ENCODE results near the gene PI4KB. TPM values are rescaled to one million over a fixed set of nuclear protein-coding genes. Genes with fewer than 3 reads are reported as not detected.

Gene PI4KB
- polyA plus RNA-seq, 1 of the 3 experiments (the other 2 are of a cell fraction), result 62.9 TPM

GRCh38 chr1:151309811-151310323 is 17.3 kb downstream of the PI4KB start:
- TF ChIP-seq NFIC (IDR thresholded peaks at IDR 0.05; ENCODE audit: borderline replicate concordance) (no peak), ELF1 (IDR thresholded peaks at IDR 0.05) (no peak), MEF2A (IDR thresholded peaks at IDR 0.05; ENCODE audit: borderline replicate concordance, low read depth) (no peak), EP300 (IDR thresholded peaks at IDR 0.05; ENCODE audit: borderline replicate concordance in 1 of 2, low read depth in 1 of 2, low read length in 1 of 2) (no peak), MXI1 (IDR thresholded peaks at IDR 0.05; ENCODE audit: low read depth, low read length) (no peak), NRF1 (IDR thresholded peaks at IDR 0.05; ENCODE audit: low read depth, low read length) (no peak), GABPA (IDR thresholded peaks at IDR 0.05; ENCODE audit: low read depth) (no peak), RAD21 (IDR thresholded peaks at IDR 0.05; ENCODE audit: low read length) (no peak), EZH2phosphoT487 (IDR thresholded peaks at IDR 0.05; ENCODE audit: borderline replicate concordance, low read depth) (no peak), FOXJ3 (CRISPR knock-in tag; IDR thresholded peaks at IDR 0.05) (no peak)
- TF ChIP-seq, protein P1, sequence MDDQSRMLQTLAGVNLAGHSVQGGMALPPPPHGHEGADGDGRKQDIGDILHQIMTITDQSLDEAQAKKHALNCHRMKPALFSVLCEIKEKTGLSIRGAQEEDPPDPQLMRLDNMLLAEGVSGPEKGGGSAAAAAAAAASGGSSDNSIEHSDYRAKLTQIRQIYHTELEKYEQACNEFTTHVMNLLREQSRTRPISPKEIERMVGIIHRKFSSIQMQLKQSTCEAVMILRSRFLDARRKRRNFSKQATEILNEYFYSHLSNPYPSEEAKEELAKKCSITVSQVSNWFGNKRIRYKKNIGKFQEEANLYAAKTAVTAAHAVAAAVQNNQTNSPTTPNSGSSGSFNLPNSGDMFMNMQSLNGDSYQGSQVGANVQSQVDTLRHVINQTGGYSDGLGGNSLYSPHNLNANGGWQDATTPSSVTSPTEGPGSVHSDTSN (IDR thresholded peaks at IDR 0.05), result no peak
- Histone ChIP-seq H3K4me1 (ENCODE audit: control insufficient read depth in 1 of 2, insufficient read depth in 2 of 2, low read depth in 1 of 2, low read length in 1 of 2) (peaks cover 27 to 44% of the 10 kb centered on the region in 2 experiments), H3K27me3 (ENCODE audit: insufficient read depth) (no peaks in the 10 kb centered on the region), H2AFZ (ENCODE audit: low read depth) (no peak overlapping the region), H3K9me2 (no peaks in the 10 kb centered on the region), H3K4me2 (no peak overlapping the region), H3K27ac (ENCODE audit: low read depth in 2 of 2, low read length in 1 of 2) (peak overlapping the region in 1 of 2 experiments; percentile 56; a peak in 2 of 4 replicates), H3F3A (replicated peaks; ENCODE audit: insufficient read depth) (peaks cover 22% of the 10 kb centered on the region), H3K9ac (no peak overlapping the region), H4K20me1 (ENCODE audit: insufficient read depth) (peaks cover 14% of the 10 kb centered on the region), H3K9me3 (no peaks in the 10 kb centered on the region), H3K36me3 (replicated peaks in 1 of 2; ENCODE audit: control insufficient read depth in 1 of 2, insufficient read depth in 2 of 2, low read length in 1 of 2) (peaks cover 43 to 64% of the 10 kb centered on the region in 2 experiments), H3K4me3 (ENCODE audit: low read depth in 2 of 2, low read length in 1 of 2) (no peak overlapping the region), H3K79me2 (ENCODE audit: insufficient read depth) (peaks cover 41% of the 10 kb centered on the region; the same call in 1 of the 2 replicates)
- POLR2A ChIA-PET, result interaction anchor here (0.7 to 1.1 kb wide), 4 partner anchors 17 to 90 kb away, joined by 3 to 6 read pairs (median 3); partner anchors contain the start of genes PI4KB and PSMB4
- CTCF ChIA-PET, result interaction anchor here (1.2 to 15.1 kb wide), 5 partner anchors 8 to 31 kb away, joined by 3 to 309 read pairs (median 5); no protein-coding TSS in a partner anchor
- peak; percentile 60 for DNase-seq
- WGBS (ENCODE audit: low lambda C conversion rate), result 79% methylated on average over 7 of the region's 7 CpGs

DNA sequence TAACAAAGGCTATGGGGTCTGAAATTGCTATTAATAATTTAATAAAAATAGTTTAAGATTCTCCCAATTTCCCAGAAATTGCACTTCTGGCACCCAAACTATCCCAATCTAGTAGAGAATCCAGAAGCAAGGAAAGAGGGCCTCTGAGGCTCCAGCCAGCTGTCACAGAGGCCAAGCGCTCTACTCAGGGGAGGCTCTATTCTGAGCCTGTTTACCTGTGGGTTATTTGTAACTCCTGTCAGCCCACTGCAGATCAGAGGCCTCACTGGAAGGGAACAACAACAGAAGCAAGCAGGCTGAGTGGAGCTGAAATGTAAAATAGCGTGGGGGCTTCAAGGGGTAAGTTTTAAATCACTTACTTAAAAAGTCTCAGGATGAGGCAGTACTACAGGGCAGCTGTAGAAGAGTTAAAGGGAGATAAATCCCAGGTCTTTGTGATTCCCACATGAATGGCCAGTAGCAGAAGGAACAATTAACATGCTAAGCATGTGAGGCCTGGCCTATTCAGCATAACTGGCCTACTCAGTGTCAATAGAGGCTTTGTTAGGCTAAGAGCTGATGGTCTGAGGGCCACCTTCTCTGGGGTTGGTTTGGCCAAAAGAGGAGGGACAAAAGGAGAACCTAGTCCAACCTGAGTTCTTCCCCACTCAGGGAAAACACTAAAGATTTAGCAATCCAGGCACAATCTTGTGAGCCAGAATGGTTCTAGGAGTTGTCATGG is 32.3 kb downstream of the PI4KB start:
- peaks cover 2% of the 10 kb centered on the region for H3F3A ChIP-seq (replicated peaks; ENCODE audit: insufficient read depth)
- H3K4me3 ChIP-seq (ENCODE audit: low read depth in 2 of 2, low read length in 1 of 2), result no peak overlapping the region
- WGBS (ENCODE audit: low lambda C conversion rate), result 100% methylated on average over 2 of the region's 2 CpGs
- ChIA-PET CTCF (interaction anchor here (1.0 to 7.2 kb wide), 2 partner anchors 9 to 46 kb away, joined by 3 to 87 read pairs; no protein-coding TSS in a partner anchor), POLR2A (no interaction called here)
- TF ChIP-seq FOSL2 (IDR thresholded peaks at IDR 0.05; ENCODE audit: borderline replicate concordance, low read depth) (no peak), USF1 (IDR thresholded peaks at IDR 0.05; ENCODE audit: borderline replicate concordance, low read depth) (no peak), MXI1 (IDR thresholded peaks at IDR 0.05; ENCODE audit: low read depth, low read length) (no peak), TEAD4 (IDR thresholded peaks at IDR 0.05; ENCODE audit: borderline replicate concordance, insufficient read depth) (no peak), NFIC (IDR thresholded peaks at IDR 0.05; ENCODE audit: borderline replicate concordance) (no peak)
- TF ChIP-seq, protein P2, sequence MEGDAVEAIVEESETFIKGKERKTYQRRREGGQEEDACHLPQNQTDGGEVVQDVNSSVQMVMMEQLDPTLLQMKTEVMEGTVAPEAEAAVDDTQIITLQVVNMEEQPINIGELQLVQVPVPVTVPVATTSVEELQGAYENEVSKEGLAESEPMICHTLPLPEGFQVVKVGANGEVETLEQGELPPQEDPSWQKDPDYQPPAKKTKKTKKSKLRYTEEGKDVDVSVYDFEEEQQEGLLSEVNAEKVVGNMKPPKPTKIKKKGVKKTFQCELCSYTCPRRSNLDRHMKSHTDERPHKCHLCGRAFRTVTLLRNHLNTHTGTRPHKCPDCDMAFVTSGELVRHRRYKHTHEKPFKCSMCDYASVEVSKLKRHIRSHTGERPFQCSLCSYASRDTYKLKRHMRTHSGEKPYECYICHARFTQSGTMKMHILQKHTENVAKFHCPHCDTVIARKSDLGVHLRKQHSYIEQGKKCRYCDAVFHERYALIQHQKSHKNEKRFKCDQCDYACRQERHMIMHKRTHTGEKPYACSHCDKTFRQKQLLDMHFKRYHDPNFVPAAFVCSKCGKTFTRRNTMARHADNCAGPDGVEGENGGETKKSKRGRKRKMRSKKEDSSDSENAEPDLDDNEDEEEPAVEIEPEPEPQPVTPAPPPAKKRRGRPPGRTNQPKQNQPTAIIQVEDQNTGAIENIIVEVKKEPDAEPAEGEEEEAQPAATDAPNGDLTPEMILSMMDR (IDR thresholded peaks at IDR 0.05), result no peak
- H3K9ac ChIP-seq, result no peak overlapping the region
- H3K9me3 ChIP-seq, result no peaks in the 10 kb centered on the region
- no peak overlapping the region for H2AFZ ChIP-seq (ENCODE audit: low read depth)
- no peaks in the 10 kb centered on the region for H3K79me2 ChIP-seq (ENCODE audit: insufficient read depth)
- peaks cover 43 to 74% of the 10 kb centered on the region in 2 experiments for H3K36me3 ChIP-seq (replicated peaks in 1 of 2; ENCODE audit: control insufficient read depth in 1 of 2, insufficient read depth in 2 of 2, low read length in 1 of 2)
- no peak overlapping the region for H3K4me2 ChIP-seq
- no peaks in the 10 kb centered on the region for H3K9me2 ChIP-seq
- H4K20me1 ChIP-seq (ENCODE audit: insufficient read depth), result no peaks in the 10 kb centered on the region
- H3K4me1 ChIP-seq (ENCODE audit: control insufficient read depth in 1 of 2, insufficient read depth in 2 of 2, low read depth in 1 of 2, low read length in 1 of 2), result no peaks in the 10 kb centered on the region
- no peak overlapping the region for H3K27ac ChIP-seq (ENCODE audit: low read depth in 2 of 2, low read length in 1 of 2)
- H3K27me3 ChIP-seq (ENCODE audit: insufficient read depth), result no peaks in the 10 kb centered on the region
- no peak for DNase-seq
